PC-9 (cell line): ENCODE results near the gene ADAMTS8.

Source experiments
- EZH2 ChIP-seq: fragments of 200-600 bp; sonication (generic); IDR thresholded peaks from 2 replicates; pipeline ENCODE4 v1.8.0; 2017; ENCODE audit warnings: antibody characterized with exemption, low read depth
- TF ChIP-seq, protein P1 (sequence below): fragments of 200-600 bp; sonication (generic); conservative IDR thresholded peaks from 2 replicates; pipeline ENCODE4 v1.6.1; 2017; ENCODE audit warnings: mixed run types, antibody characterized with exemption, mild to moderate bottlenecking, moderate library complexity

DNA sequence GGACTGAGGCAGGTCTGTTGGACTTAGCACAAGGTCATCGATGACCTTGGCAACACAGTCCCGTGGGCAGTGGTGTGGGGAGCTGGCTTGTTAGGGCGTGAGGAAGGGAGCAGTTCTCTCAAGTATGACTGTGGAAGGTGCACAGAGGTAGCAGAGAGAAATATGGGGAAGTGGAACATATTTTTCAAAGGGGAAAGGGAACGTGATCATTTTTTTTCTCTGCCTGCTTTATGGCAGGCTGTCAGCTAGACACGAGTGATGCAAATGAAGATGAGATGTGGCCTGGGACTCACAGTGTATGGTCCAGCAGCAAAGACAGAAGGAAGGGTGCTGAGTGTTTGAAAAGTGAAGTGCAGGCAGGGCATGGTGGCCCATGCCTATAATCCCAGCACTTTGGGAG lies 30.6 kb downstream of the ADAMTS8 start:
- TF ChIP-seq, protein P1, sequence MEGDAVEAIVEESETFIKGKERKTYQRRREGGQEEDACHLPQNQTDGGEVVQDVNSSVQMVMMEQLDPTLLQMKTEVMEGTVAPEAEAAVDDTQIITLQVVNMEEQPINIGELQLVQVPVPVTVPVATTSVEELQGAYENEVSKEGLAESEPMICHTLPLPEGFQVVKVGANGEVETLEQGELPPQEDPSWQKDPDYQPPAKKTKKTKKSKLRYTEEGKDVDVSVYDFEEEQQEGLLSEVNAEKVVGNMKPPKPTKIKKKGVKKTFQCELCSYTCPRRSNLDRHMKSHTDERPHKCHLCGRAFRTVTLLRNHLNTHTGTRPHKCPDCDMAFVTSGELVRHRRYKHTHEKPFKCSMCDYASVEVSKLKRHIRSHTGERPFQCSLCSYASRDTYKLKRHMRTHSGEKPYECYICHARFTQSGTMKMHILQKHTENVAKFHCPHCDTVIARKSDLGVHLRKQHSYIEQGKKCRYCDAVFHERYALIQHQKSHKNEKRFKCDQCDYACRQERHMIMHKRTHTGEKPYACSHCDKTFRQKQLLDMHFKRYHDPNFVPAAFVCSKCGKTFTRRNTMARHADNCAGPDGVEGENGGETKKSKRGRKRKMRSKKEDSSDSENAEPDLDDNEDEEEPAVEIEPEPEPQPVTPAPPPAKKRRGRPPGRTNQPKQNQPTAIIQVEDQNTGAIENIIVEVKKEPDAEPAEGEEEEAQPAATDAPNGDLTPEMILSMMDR, result no peak
- no peak for TF ChIP-seq EZH2
